HS-27A (cell line): Measurements from ENCODE around the gene NRN1L.
A peak's percentile ranks its signal among the peaks of the same experiment; 100 is the strongest.
"Not testable (repeated sequence)": the region's sequence is repeated elsewhere in the genome, so short reads cannot be mapped to it uniquely, and the experiment has no call there.

Source experiments
- DNase-seq: peaks from one replicate; pipeline ENCODE4 v3.0.0-alpha.2; 2012; ENCODE audit warnings: low read depth, missing footprints

Gene NRN1L

GRCh38 chr16:67882374-67883145 lies 2.1 kb upstream of the NRN1L start:
- no peak for DNase-seq

GRCh38 chr16:67883146-67883871 lies 1.4 kb upstream of the NRN1L start:
- no peak for DNase-seq

DNA sequence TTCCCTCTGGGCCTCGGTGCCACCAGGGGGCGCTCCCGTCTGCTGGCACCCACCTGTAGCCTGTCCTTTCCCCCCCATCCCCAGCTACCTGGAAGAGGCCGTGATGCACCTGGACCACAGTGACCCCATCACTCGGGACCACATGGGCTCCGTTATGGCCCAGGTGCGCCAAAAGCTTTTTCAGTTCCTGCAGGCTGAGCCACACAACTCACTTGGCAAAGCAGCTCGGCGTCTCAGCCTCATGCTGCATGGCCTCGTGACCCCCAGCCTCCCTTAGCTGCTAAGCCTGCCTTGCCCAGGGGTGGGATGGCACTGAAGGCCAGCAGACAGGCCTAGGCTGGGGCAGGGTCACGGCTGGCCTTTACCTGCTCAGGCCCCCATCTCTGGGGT lies 818 bp upstream of the NRN1L start:
- no peak for DNase-seq

- DNase-seq, result no peak
These were observed 860 bp downstream of the NRN1L start for GRCh38 chr16:67885545-67885944.

- no peak for DNase-seq
These were observed 1.3 kb downstream of the NRN1L start for GRCh38 chr16:67885976-67886375.

DNA sequence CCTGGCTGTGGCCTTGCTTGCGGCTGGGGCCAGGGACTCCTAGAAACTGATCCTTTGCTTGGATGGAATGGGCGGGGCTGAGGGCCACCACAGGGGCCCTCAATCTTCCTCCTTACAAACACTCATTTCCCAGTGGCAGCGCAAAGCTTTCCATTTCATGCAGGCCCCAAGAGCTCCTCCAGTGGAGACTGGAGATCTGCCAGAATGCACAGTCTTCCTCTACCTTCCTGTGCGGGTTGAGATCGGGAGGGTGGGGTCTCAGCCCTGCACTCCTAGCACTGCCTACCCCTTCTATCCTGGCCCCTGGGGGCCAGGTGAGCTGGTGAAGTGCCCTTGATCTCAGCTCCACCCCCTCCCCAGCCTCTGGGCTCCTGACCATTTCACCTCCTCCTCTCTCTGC lies 1.7 kb downstream of the NRN1L start:
- no peak for DNase-seq

DNA sequence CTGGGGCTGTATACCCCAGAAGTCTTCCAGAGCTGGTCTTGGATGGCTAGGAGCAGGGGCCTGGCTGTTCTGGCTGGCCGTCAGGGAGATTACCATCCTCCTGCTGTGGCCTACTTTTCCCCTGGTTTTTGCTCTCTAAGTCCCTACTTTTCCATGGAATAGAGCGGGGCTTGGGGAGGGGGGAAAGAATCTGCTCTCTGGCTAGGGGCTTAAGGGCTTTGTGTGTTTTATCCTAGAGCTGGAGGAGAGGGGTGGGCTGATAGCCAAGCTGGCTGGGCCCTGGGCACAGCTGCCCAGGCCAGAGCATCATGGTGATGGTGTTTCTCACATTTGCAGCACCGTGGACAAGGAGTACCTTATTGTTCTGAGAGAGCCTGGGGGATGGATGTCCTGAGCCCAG lies 3.6 kb downstream of the NRN1L start:
- no peak for DNase-seq

DNA sequence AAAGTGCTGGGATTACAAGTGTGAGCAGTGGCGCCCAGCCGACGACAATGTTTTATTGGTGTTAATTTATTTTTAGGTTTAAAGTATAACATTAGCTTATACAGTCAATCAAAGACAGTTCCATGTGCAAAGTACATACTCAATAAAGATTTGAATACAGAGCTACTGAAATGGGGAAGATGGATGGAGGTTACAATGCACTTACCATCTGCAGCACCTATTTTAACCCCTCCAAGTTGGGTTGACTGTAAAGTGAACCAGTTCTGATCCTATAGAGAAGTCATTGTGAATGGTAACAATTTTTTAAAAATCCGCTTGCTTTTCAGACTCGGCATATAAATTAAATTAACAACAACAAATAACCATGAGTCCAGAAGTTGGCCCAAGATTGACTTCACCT lies 7.7 kb downstream of the NRN1L start:
- DNase-seq, result no peak

GRCh38 chr16:67892899-67893742 lies 8.4 kb downstream of the NRN1L start, which contains the start of gene PSKH1:
Gene PSKH1 (plus strand): TSS chr16:67893254. CDS start chr16:67908750, 15,496 bp downstream.
- DNase-seq, result peak; percentile 81

GRCh38 chr16:67893743-67894399 lies 9.2 kb downstream of the NRN1L start:
- DNase-seq, result no peak

- DNase-seq, result no peak
These were observed 12.5 kb downstream of the NRN1L start for GRCh38 chr16:67897231-67897630.

DNA sequence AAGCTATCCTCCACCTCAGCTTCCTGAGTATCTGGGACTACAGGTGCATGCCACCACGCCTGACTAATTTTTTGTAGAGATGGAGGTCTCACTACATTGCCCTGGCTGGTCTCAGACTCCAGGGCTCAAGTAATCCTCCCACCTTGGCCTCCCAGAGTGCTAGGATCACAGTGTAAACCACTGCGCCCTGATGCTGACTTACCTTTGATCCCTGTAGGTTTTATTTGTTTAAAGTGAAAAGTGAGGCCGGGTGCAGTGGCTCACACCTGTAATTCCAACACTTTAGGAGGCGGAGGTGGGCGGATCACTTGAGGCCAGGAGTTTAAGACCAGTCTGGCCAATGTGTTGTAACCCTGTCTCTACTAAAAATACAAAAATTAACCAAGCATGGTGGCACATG lies 17.0 kb downstream of the NRN1L start:
- no peak for DNase-seq

GRCh38 chr16:67902831-67903230 lies 18.1 kb downstream of the NRN1L start:
- DNase-seq, result no peak

- no peak for DNase-seq
These were observed 22.9 kb downstream of the NRN1L start for GRCh38 chr16:67907397-67908180.

DNA sequence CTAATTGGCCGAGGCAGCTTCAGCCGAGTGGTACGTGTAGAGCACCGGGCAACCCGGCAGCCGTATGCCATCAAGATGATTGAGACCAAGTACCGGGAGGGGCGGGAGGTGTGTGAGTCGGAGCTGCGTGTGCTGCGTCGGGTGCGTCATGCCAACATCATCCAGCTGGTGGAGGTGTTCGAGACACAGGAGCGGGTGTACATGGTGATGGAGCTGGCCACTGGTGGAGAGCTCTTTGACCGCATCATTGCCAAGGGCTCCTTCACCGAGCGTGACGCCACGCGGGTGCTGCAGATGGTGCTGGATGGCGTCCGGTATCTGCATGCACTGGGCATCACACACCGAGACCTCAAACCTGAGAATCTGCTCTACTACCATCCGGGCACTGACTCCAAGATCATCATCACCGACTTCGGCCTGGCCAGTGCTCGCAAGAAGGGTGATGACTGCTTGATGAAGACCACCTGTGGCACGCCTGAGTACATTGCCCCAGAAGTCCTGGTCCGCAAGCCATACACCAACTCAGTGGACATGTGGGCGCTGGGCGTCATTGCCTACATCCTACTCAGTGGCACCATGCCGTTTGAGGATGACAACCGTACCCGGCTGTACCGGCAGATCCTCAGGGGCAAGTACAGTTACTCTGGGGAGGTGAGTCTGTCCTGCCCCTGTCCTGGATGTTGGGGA lies 24.5 kb downstream of the NRN1L start:
- no peak for DNase-seq

DNA sequence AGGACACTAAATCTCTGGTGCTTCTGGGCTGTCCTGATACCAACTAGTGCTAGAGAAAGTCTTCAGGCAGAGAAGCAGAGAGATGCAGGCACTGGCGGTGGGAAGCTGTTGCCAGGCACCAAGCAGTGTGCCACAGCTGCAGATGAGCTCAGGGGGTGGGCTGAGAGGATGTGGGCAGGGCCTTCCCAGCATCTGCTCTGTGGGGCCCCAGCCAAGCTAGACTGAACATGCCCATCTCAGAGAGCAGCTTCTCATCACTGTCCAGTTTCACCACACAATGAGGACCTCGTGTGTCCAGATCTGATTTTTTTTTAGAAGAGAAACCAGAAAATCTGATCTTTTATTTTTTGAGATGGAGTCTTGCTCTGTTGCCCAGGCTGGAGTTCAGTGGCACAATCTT lies 25.5 kb downstream of the NRN1L start:
- DNase-seq, result no peak

- no peak for DNase-seq
These were observed 30.2 kb downstream of the NRN1L start for GRCh38 chr16:67914758-67915495.

DNA sequence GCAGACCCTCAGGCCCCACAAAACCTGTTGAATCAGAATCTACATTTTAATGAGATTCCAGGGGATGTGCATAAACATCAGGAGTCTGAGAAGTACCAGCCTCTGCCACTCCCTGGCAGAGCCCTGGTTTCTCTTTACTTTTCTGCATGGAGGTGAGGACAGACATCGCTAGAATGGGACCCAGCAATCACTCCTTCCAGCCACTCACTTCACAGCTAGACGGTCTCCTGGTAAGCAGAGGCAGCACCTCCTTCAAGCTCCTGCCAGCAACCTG lies 30.7 kb downstream of the NRN1L start:
- not testable (repeated sequence) for DNase-seq

GRCh38 chr16:67915831-67916723 lies 31.4 kb downstream of the NRN1L start:
- DNase-seq, result no peak
